ENCODE results near the gene FMNL3. TPM values are rescaled to one million over a fixed set of nuclear protein-coding genes. Genes with fewer than 3 reads are reported as not detected.

The FMNL3 gene
- total and polyA plus RNA-seq, 2 of the 8 experiments (the other 6 are each of a cell fraction or from before 2014, with no cell fraction given), result 8.6 to 29.0 TPM

DNA sequence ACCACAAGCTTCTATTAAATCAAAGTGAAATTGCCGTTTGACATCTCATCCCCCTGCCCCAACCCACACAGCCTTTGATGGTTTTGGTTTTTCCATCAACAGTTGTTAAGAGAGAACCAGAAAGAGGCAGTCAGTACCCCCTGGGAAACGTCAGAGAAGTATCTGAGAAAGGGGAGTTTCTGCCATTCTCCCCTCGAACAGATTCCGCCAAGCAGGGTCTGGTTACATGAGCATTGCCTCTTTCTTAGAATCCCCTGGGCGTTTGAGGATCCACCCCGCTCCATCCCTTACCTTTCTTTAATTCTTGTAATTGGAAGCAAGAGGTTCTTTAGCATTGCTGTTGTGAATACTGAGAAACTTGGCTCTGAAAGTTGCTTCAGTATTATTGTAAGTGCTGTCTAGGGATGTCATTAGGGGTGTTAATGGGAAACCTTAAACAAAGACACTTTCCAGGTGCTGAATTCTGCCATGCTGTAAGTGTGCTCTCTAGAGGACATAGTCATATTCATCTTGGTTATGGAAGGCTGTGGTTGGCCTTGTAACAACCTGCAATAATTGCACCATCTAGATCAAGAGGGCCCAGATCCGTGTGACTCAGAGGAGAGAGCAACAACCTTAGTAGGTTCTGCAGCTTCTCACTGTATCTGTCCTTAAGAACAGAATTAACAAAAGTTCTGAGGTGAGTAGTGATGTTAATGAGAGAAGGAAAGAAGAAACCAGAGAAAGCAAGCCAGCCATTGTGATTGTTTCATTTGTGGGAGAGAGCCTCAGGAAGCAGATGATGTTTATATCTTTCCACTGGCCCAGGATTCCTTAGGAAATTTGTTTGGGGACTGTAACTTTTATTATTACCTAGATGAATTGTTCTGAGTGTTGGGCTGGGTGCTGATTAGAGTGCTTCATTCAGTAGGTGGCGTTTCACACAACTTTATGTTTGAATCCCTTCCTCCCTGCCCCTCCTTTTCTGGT lies 43.1 kb upstream of the FMNL3 start (continued):
- TF ChIP-seq, protein P1, sequence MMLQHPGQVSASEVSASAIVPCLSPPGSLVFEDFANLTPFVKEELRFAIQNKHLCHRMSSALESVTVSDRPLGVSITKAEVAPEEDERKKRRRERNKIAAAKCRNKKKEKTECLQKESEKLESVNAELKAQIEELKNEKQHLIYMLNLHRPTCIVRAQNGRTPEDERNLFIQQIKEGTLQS (IDR thresholded peaks at IDR 0.05; ENCODE audit: insufficient read depth, low read depth, low read length), result no peak

Data from H1 (cell line).